ENCODE results near the gene TBX10.
"Not testable (repeated sequence)": the region's sequence is repeated elsewhere in the genome, so short reads cannot be mapped to it uniquely, and the experiment has no call there.

Gene TBX10

GRCh38 chr11:67631853-67632174 lies 7.7 kb downstream of the TBX10 start:
- Mint-ChIP-seq H3K36me3 (ENCODE audit: low read depth) (peaks cover under 1% of the 10 kb centered on the region), H3K4me1 (ENCODE audit: low read depth) (peaks cover 10% of the 10 kb centered on the region), H3K4me3 (peak overlapping the region; percentile 57), H3K9me3 (no peaks in the 10 kb centered on the region), H3K27me3 (no peaks in the 10 kb centered on the region), H3K27ac (no peak overlapping the region)

- no peaks in the 10 kb centered on the region for H3K9me3 Mint-ChIP-seq
- peaks cover 5% of the 10 kb centered on the region for H3K36me3 Mint-ChIP-seq (ENCODE audit: low read depth)
- no peak overlapping the region for H3K4me3 Mint-ChIP-seq
- no peak overlapping the region for H3K27ac Mint-ChIP-seq
- no peaks in the 10 kb centered on the region for H3K27me3 Mint-ChIP-seq
- H3K4me1 Mint-ChIP-seq (ENCODE audit: low read depth): peaks cover 10% of the 10 kb centered on the region
Observed at GRCh38 chr11:67631411-67631810, 8.2 kb downstream of the TBX10 start.

- Mint-ChIP-seq H3K4me1 (ENCODE audit: low read depth) (peaks cover 10% of the 10 kb centered on the region), H3K9me3 (no peaks in the 10 kb centered on the region), H3K27ac (peak overlapping the region; percentile 84), H3K27me3 (no peaks in the 10 kb centered on the region), H3K4me3 (peak overlapping the region; percentile 84), H3K36me3 (ENCODE audit: low read depth) (peaks cover 7% of the 10 kb centered on the region)
Observed at GRCh38 chr11:67630943-67631331, 8.6 kb downstream of the TBX10 start.

- peaks cover 10% of the 10 kb centered on the region for H3K4me1 Mint-ChIP-seq (ENCODE audit: low read depth)
- peaks cover 7% of the 10 kb centered on the region for H3K36me3 Mint-ChIP-seq (ENCODE audit: low read depth)
- H3K4me3 Mint-ChIP-seq: peak overlapping the region; percentile 84
- no peaks in the 10 kb centered on the region for H3K9me3 Mint-ChIP-seq
- H3K27me3 Mint-ChIP-seq: no peaks in the 10 kb centered on the region
- H3K27ac Mint-ChIP-seq: peak overlapping the region; percentile 84
Observed at GRCh38 chr11:67630228-67630942, 9.2 kb downstream of the TBX10 start.

GRCh38 chr11:67629386-67630227 lies 10.0 kb downstream of the TBX10 start, which contains the start of gene NUDT8:
NUDT8 (minus strand) TSS chr11:67629937; CDS start chr11:67629911, 26 bp downstream.
- Mint-ChIP-seq H3K9me3 (no peaks in the 10 kb centered on the region), H3K27me3 (no peaks in the 10 kb centered on the region), H3K27ac (peak within 1 kb of the TSS; percentile 84), H3K4me1 (ENCODE audit: low read depth) (peaks cover 10% of the 10 kb centered on the region), H3K36me3 (ENCODE audit: low read depth) (peaks cover 7% of the 10 kb centered on the region), H3K4me3 (peak within 1 kb of the TSS; percentile 84)

GRCh38 chr11:67628710-67629385 lies 10.7 kb downstream of the TBX10 start:
- H3K36me3 Mint-ChIP-seq (ENCODE audit: low read depth): peaks cover 7% of the 10 kb centered on the region
- H3K9me3 Mint-ChIP-seq: no peaks in the 10 kb centered on the region
- peaks cover 10% of the 10 kb centered on the region for H3K4me1 Mint-ChIP-seq (ENCODE audit: low read depth)
- H3K27me3 Mint-ChIP-seq: no peaks in the 10 kb centered on the region
- H3K27ac Mint-ChIP-seq: no peak overlapping the region
- peak overlapping the region; percentile 66 for H3K4me3 Mint-ChIP-seq

- Mint-ChIP-seq H3K27ac (no peak overlapping the region), H3K36me3 (ENCODE audit: low read depth) (peaks cover 7% of the 10 kb centered on the region), H3K9me3 (no peaks in the 10 kb centered on the region), H3K4me1 (ENCODE audit: low read depth) (peaks cover 10% of the 10 kb centered on the region), H3K4me3 (no peak overlapping the region), H3K27me3 (no peaks in the 10 kb centered on the region)
Observed at GRCh38 chr11:67627812-67628624, 11.5 kb downstream of the TBX10 start.

GRCh38 chr11:67627441-67627811 lies 12.1 kb downstream of the TBX10 start:
- H3K36me3 Mint-ChIP-seq (ENCODE audit: low read depth): peaks cover 7% of the 10 kb centered on the region

GRCh38 chr11:67626970-67627369 lies 12.6 kb downstream of the TBX10 start:
- Mint-ChIP-seq H3K27ac (no peak overlapping the region), H3K27me3 (no peaks in the 10 kb centered on the region), H3K4me1 (ENCODE audit: low read depth) (peaks cover 10% of the 10 kb centered on the region), H3K4me3 (no peak overlapping the region), H3K36me3 (ENCODE audit: low read depth) (peaks cover 7% of the 10 kb centered on the region), H3K9me3 (no peaks in the 10 kb centered on the region)

More at GRCh38 chr11:67627441-67627811, 12.1 kb downstream of the TBX10 start:
- Mint-ChIP-seq H3K9me3 (no peaks in the 10 kb centered on the region), H3K4me3 (no peak overlapping the region), H3K27ac (no peak overlapping the region), H3K4me1 (ENCODE audit: low read depth) (peaks cover 10% of the 10 kb centered on the region), H3K27me3 (no peaks in the 10 kb centered on the region)

- not testable (repeated sequence) for H3K4me3 Mint-ChIP-seq; H3K27me3 Mint-ChIP-seq; H3K27ac Mint-ChIP-seq; H3K9me3 Mint-ChIP-seq; H3K36me3 Mint-ChIP-seq (ENCODE audit: low read depth); H3K4me1 Mint-ChIP-seq (ENCODE audit: low read depth)
Observed at GRCh38 chr11:67626131-67626833, 13.3 kb downstream of the TBX10 start.

GRCh38 chr11:67623795-67624194 lies 15.8 kb downstream of the TBX10 start:
- H3K4me1 Mint-ChIP-seq (ENCODE audit: low read depth); H3K9me3 Mint-ChIP-seq; H3K27me3 Mint-ChIP-seq; H3K4me3 Mint-ChIP-seq; H3K36me3 Mint-ChIP-seq (ENCODE audit: low read depth); H3K27ac Mint-ChIP-seq: not testable (repeated sequence)

- not testable (repeated sequence) for H3K27ac Mint-ChIP-seq; H3K4me1 Mint-ChIP-seq (ENCODE audit: low read depth); H3K36me3 Mint-ChIP-seq (ENCODE audit: low read depth); H3K4me3 Mint-ChIP-seq; H3K9me3 Mint-ChIP-seq; H3K27me3 Mint-ChIP-seq
Observed at GRCh38 chr11:67622905-67623304, 16.7 kb downstream of the TBX10 start.

GRCh38 chr11:67621928-67622327 lies 17.6 kb downstream of the TBX10 start:
- H3K27me3 Mint-ChIP-seq; H3K4me1 Mint-ChIP-seq (ENCODE audit: low read depth); H3K4me3 Mint-ChIP-seq; H3K9me3 Mint-ChIP-seq; H3K27ac Mint-ChIP-seq; H3K36me3 Mint-ChIP-seq (ENCODE audit: low read depth): not testable (repeated sequence)

- not testable (repeated sequence) for H3K9me3 Mint-ChIP-seq; H3K27ac Mint-ChIP-seq; H3K4me3 Mint-ChIP-seq; H3K27me3 Mint-ChIP-seq; H3K36me3 Mint-ChIP-seq (ENCODE audit: low read depth); H3K4me1 Mint-ChIP-seq (ENCODE audit: low read depth)
Observed at GRCh38 chr11:67620621-67621020, 18.9 kb downstream of the TBX10 start.

All from stimulated activated naive CD8-positive, alpha-beta T cell treated with anti-CD3 and anti-CD28 coated beads, Interleukin-15, Interleukin-2, amounts not matched to agents 100 ng/mL and 50 ng/mL, for 24 hours (primary cell).